SK-N-SH (cell line): ENCODE results near the gene UGT1A3.

Source experiments
- CHD2 ChIP-seq: fragments of 150-350 bp; IDR thresholded peaks from 2 replicates; pipeline ENCODE4 v1.6.1; 2018; ENCODE audit warnings: low read length; ENCODE audit not compliant: partially characterized antibody
- CTCF ChIP-seq: fragments of 200-600 bp; sonication (generic); IDR thresholded peaks from 2 replicates; pipeline ENCODE4 v1.6.1; 2017; ENCODE audit warnings: antibody characterized with exemption, mild to moderate bottlenecking, moderate library complexity
- EP300 ChIP-seq, 2 experiments: IDR thresholded peaks; 2 replicates each; pipeline versions ENCODE4 v1.4.0 to v1.6.1; 2012; ENCODE audit warnings: borderline replicate concordance in 1 of 2, low read depth in 1 of 2, low read length in 1 of 2
- FOSL2 ChIP-seq: IDR thresholded peaks from 2 replicates; pipeline ENCODE4 v1.4.0; 2012; ENCODE audit warnings: low read depth, mild to moderate bottlenecking, moderate library complexity, borderline replicate concordance
- MAX ChIP-seq: IDR thresholded peaks from 2 replicates; pipeline ENCODE4 v1.4.0; 2012; ENCODE audit warnings: low read depth
- RAD21 ChIP-seq: IDR thresholded peaks from 2 replicates; pipeline ENCODE4 v1.6.1; 2012; ENCODE audit warnings: mild to moderate bottlenecking, low read length
- REST ChIP-seq: IDR thresholded peaks from 2 replicates; pipeline ENCODE4 v1.6.1; 2012; ENCODE audit warnings: mild to moderate bottlenecking, low read depth, low read length, moderate library complexity

- TF ChIP-seq MAX (no peak), CTCF (no peak), REST (no peak), RAD21 (no peak), EP300 (IDR thresholded peaks at IDR 0.05; ENCODE audit: borderline replicate concordance in 1 of 2, low read depth in 1 of 2, low read length in 1 of 2) (no peak), CHD2 (no peak), FOSL2 (no peak)
Measured at GRCh38 chr2:233707940-233708644, 20.8 kb upstream of the UGT1A3 start.
